GM19238 (cell line): Measurements from ENCODE around the gene TRPV2.

Experiments
- DNase-seq: peaks from one replicate; pipeline ENCODE4 v3.0.0; 2011; ENCODE audit warnings: low spot score; ENCODE audit not compliant: insufficient read length

TRPV2 gene

GRCh38 chr17:16473044-16474011 is 58.0 kb downstream of the TRPV2 start:
- DNase-seq: no peak

- DNase-seq: no peak
Observed at GRCh38 chr17:16474012-16474725, 58.8 kb downstream of the TRPV2 start.

- DNase-seq: no peak
Observed at GRCh38 chr17:16475179-16475704, 59.9 kb downstream of the TRPV2 start.

GRCh38 chr17:16477255-16477654 is 61.9 kb downstream of the TRPV2 start:
- DNase-seq: no peak

- no peak for DNase-seq
Observed at GRCh38 chr17:16477666-16478065, 62.3 kb downstream of the TRPV2 start.

GRCh38 chr17:16478649-16479048 is 63.3 kb downstream of the TRPV2 start:
- no peak for DNase-seq

GRCh38 chr17:16479264-16479663 is 63.9 kb downstream of the TRPV2 start:
- DNase-seq: no peak

- DNase-seq: no peak
Observed at GRCh38 chr17:16480995-16481394, 65.6 kb downstream of the TRPV2 start.

- DNase-seq: no peak
Observed at GRCh38 chr17:16482253-16482652, 66.9 kb downstream of the TRPV2 start.

GRCh38 chr17:16483021-16483645 is 67.8 kb downstream of the TRPV2 start:
- no peak for DNase-seq

- no peak for DNase-seq
Observed at GRCh38 chr17:16484445-16485175, 69.2 kb downstream of the TRPV2 start.
